ENCODE measurements around the gene SETD3.

Gene SETD3

GRCh38 chr14:99424306-99424877 lies 56.3 kb downstream of the SETD3 start:
- no peak for DNase-seq (ENCODE audit: low read depth, low spot score)
- Histone ChIP-seq H3K36me3 (ENCODE audit: control insufficient read depth, insufficient read depth, low read length) (no peaks in the 10 kb centered on the region), H3K4me3 (ENCODE audit: low read length) (no peak overlapping the region), H3K27ac (ENCODE audit: low read length) (no peak overlapping the region), H3K27me3 (ENCODE audit: control insufficient read depth, insufficient read depth, low read length) (0 out of 2 replicates have a peak, but pooled peaks cover 1% of the 10 kb centered on the region), H3K4me1 (ENCODE audit: control insufficient read depth, insufficient read depth, low read length) (peaks cover 4% of the 10 kb centered on the region; the same call in 1 of the 2 replicates), H3K9me3 (ENCODE audit: control insufficient read depth, insufficient read depth, low read length) (no peaks in the 10 kb centered on the region)
- whole genome bisulfite sequencing (ENCODE audit: insufficient coverage, insufficient read length) = no CpG with 5 or more reads among the region's 5 CpGs

- no peak overlapping the region for H3K27ac ChIP-seq (ENCODE audit: low read length)
- H3K36me3 ChIP-seq (ENCODE audit: control insufficient read depth, insufficient read depth, low read length) = no peaks in the 10 kb centered on the region
- DNase-seq (ENCODE audit: low read depth, low spot score) = no peak
- H3K27me3 ChIP-seq (ENCODE audit: control insufficient read depth, insufficient read depth, low read length) = 0 out of 2 replicates have a peak, but pooled peaks cover 1% of the 10 kb centered on the region
- no peaks in the 10 kb centered on the region for H3K9me3 ChIP-seq (ENCODE audit: control insufficient read depth, insufficient read depth, low read length)
- no CpG with 5 or more reads among the region's 1 CpG for WGBS (ENCODE audit: insufficient coverage, insufficient read length)
- no peak overlapping the region for H3K4me3 ChIP-seq (ENCODE audit: low read length)
- H3K4me1 ChIP-seq (ENCODE audit: control insufficient read depth, insufficient read depth, low read length) = peaks cover 4% of the 10 kb centered on the region; the same call in 1 of the 2 replicates
These were observed 57.2 kb downstream of the SETD3 start for GRCh38 chr14:99423434-99423833.

- H3K36me3 ChIP-seq (ENCODE audit: control insufficient read depth, insufficient read depth, low read length) = no peaks in the 10 kb centered on the region
- no CpG with 5 or more reads among the region's 7 CpGs for WGBS (ENCODE audit: insufficient coverage, insufficient read length)
- no peaks in the 10 kb centered on the region for H3K27me3 ChIP-seq (ENCODE audit: control insufficient read depth, insufficient read depth, low read length)
- H3K27ac ChIP-seq (ENCODE audit: low read length) = no peak overlapping the region
- H3K9me3 ChIP-seq (ENCODE audit: control insufficient read depth, insufficient read depth, low read length) = no peaks in the 10 kb centered on the region
- peaks cover 4% of the 10 kb centered on the region; the same call in 1 of the 2 replicates for H3K4me1 ChIP-seq (ENCODE audit: control insufficient read depth, insufficient read depth, low read length)
- H3K4me3 ChIP-seq (ENCODE audit: low read length) = no peak overlapping the region
- no peak for DNase-seq (ENCODE audit: low read depth, low spot score)
These were observed 58.2 kb downstream of the SETD3 start for GRCh38 chr14:99422228-99423010.

GRCh38 chr14:99420711-99421110 lies 59.9 kb downstream of the SETD3 start:
- no peak overlapping the region for H3K4me3 ChIP-seq (ENCODE audit: low read length)
- no peak overlapping the region for H3K27ac ChIP-seq (ENCODE audit: low read length)
- H3K4me1 ChIP-seq (ENCODE audit: control insufficient read depth, insufficient read depth, low read length) = peaks cover 4% of the 10 kb centered on the region; the same call in 1 of the 2 replicates
- no peaks in the 10 kb centered on the region for H3K9me3 ChIP-seq (ENCODE audit: control insufficient read depth, insufficient read depth, low read length)
- H3K27me3 ChIP-seq (ENCODE audit: control insufficient read depth, insufficient read depth, low read length) = no peaks in the 10 kb centered on the region
- no peaks in the 10 kb centered on the region for H3K36me3 ChIP-seq (ENCODE audit: control insufficient read depth, insufficient read depth, low read length)
- no CpG with 5 or more reads among the region's 6 CpGs for WGBS (ENCODE audit: insufficient coverage, insufficient read length)
- DNase-seq (ENCODE audit: low read depth, low spot score) = no peak

- Histone ChIP-seq H3K27ac (ENCODE audit: low read length) (no peak overlapping the region), H3K27me3 (ENCODE audit: control insufficient read depth, insufficient read depth, low read length) (no peaks in the 10 kb centered on the region), H3K4me3 (ENCODE audit: low read length) (no peak overlapping the region), H3K9me3 (ENCODE audit: control insufficient read depth, insufficient read depth, low read length) (no peaks in the 10 kb centered on the region), H3K36me3 (ENCODE audit: control insufficient read depth, insufficient read depth, low read length) (no peaks in the 10 kb centered on the region), H3K4me1 (ENCODE audit: control insufficient read depth, insufficient read depth, low read length) (peaks cover 4% of the 10 kb centered on the region)
- WGBS (ENCODE audit: insufficient coverage, insufficient read length) = no CpG with 5 or more reads among the region's 4 CpGs
- no peak for DNase-seq (ENCODE audit: low read depth, low spot score)
These were observed 60.8 kb downstream of the SETD3 start for GRCh38 chr14:99419905-99420304.

- no peaks in the 10 kb centered on the region for H3K27me3 ChIP-seq (ENCODE audit: control insufficient read depth, insufficient read depth, low read length)
- no peak for DNase-seq (ENCODE audit: low read depth, low spot score)
- no peaks in the 10 kb centered on the region for H3K9me3 ChIP-seq (ENCODE audit: control insufficient read depth, insufficient read depth, low read length)
- H3K27ac ChIP-seq (ENCODE audit: low read length) = no peak overlapping the region
- WGBS (ENCODE audit: insufficient coverage, insufficient read length) = no CpG with 5 or more reads among the region's 1 CpG
- no peak overlapping the region for H3K4me3 ChIP-seq (ENCODE audit: low read length)
- H3K36me3 ChIP-seq (ENCODE audit: control insufficient read depth, insufficient read depth, low read length) = no peaks in the 10 kb centered on the region
- H3K4me1 ChIP-seq (ENCODE audit: control insufficient read depth, insufficient read depth, low read length) = peaks cover 6% of the 10 kb centered on the region
These were observed 62.4 kb downstream of the SETD3 start for GRCh38 chr14:99418242-99418641.

- H3K27me3 ChIP-seq (ENCODE audit: control insufficient read depth, insufficient read depth, low read length) = no peaks in the 10 kb centered on the region
- no peak overlapping the region for H3K4me3 ChIP-seq (ENCODE audit: low read length)
- peaks cover 8% of the 10 kb centered on the region for H3K4me1 ChIP-seq (ENCODE audit: control insufficient read depth, insufficient read depth, low read length)
- no peak for DNase-seq (ENCODE audit: low read depth, low spot score)
- WGBS (ENCODE audit: insufficient coverage, insufficient read length) = no CpG with 5 or more reads among the region's 5 CpGs
- no peak overlapping the region for H3K27ac ChIP-seq (ENCODE audit: low read length)
- H3K36me3 ChIP-seq (ENCODE audit: control insufficient read depth, insufficient read depth, low read length) = no peaks in the 10 kb centered on the region
- no peaks in the 10 kb centered on the region for H3K9me3 ChIP-seq (ENCODE audit: control insufficient read depth, insufficient read depth, low read length)
These were observed 63.8 kb downstream of the SETD3 start for GRCh38 chr14:99416909-99417308.

- no peaks in the 10 kb centered on the region for H3K27me3 ChIP-seq (ENCODE audit: control insufficient read depth, insufficient read depth, low read length)
- peak; percentile 80 for DNase-seq (ENCODE audit: low read depth, low spot score)
- no peak overlapping the region for H3K27ac ChIP-seq (ENCODE audit: low read length)
- no peaks in the 10 kb centered on the region for H3K36me3 ChIP-seq (ENCODE audit: control insufficient read depth, insufficient read depth, low read length)
- WGBS (ENCODE audit: insufficient coverage, insufficient read length) = no CpG with 5 or more reads among the region's 2 CpGs
- H3K4me3 ChIP-seq (ENCODE audit: low read length) = no peak overlapping the region
- H3K9me3 ChIP-seq (ENCODE audit: control insufficient read depth, insufficient read depth, low read length) = no peaks in the 10 kb centered on the region
- peaks cover 8% of the 10 kb centered on the region for H3K4me1 ChIP-seq (ENCODE audit: control insufficient read depth, insufficient read depth, low read length)
These were observed 65.0 kb downstream of the SETD3 start for GRCh38 chr14:99415496-99416281.

- Histone ChIP-seq H3K27ac (ENCODE audit: low read length) (no peak overlapping the region), H3K9me3 (ENCODE audit: control insufficient read depth, insufficient read depth, low read length) (no peaks in the 10 kb centered on the region), H3K36me3 (ENCODE audit: control insufficient read depth, insufficient read depth, low read length) (no peaks in the 10 kb centered on the region; the same call in 1 of the 2 replicates), H3K4me3 (ENCODE audit: low read length) (no peak overlapping the region), H3K4me1 (ENCODE audit: control insufficient read depth, insufficient read depth, low read length) (peaks cover 10% of the 10 kb centered on the region), H3K27me3 (ENCODE audit: control insufficient read depth, insufficient read depth, low read length) (no peaks in the 10 kb centered on the region)
- no CpG with 5 or more reads among the region's 17 CpGs for WGBS (ENCODE audit: insufficient coverage, insufficient read length)
- no peak for DNase-seq (ENCODE audit: low read depth, low spot score)
These were observed 66.7 kb downstream of the SETD3 start for GRCh38 chr14:99413911-99414310.

- H3K4me1 ChIP-seq (ENCODE audit: control insufficient read depth, insufficient read depth, low read length) = peaks cover 13% of the 10 kb centered on the region
- no CpG with 5 or more reads among the region's 6 CpGs for WGBS (ENCODE audit: insufficient coverage, insufficient read length)
- no peak for DNase-seq (ENCODE audit: low read depth, low spot score)
- no peaks in the 10 kb centered on the region; the same call in 1 of the 2 replicates for H3K36me3 ChIP-seq (ENCODE audit: control insufficient read depth, insufficient read depth, low read length)
- H3K27me3 ChIP-seq (ENCODE audit: control insufficient read depth, insufficient read depth, low read length) = no peaks in the 10 kb centered on the region
- H3K27ac ChIP-seq (ENCODE audit: low read length) = no peak overlapping the region
- no peaks in the 10 kb centered on the region for H3K9me3 ChIP-seq (ENCODE audit: control insufficient read depth, insufficient read depth, low read length)
- H3K4me3 ChIP-seq (ENCODE audit: low read length) = no peak overlapping the region
These were observed 67.5 kb downstream of the SETD3 start for GRCh38 chr14:99413172-99413571.

Data from iPS DF 6.9 (cell line).